ENCODE results near the gene C16orf92.

C16orf92 gene, protein sequence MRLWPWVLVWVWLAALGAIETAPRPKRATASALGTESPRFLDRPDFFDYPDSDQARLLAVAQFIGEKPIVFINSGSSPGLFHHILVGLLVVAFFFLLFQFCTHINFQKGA

DNA sequence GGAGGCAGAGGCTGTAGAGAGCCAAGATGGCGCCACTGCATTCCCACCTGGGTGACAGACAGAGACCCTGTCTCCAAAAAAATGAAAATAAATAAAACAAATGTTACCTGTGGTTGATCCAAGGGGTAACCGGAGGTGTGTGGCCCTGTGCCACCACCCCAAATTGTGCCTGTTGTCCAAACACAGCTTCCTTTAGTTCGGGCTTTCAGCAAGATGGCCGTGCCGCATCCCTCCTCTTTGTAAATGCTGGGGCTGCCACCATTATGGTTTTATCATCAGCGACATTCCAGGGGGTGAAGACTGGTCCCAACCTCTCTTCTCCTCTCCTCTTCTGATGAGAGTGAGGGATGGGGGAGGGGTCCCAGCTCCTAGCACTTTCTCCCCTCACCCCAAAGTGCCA is at the start of gene C16orf92:
Gene C16orf92, plus strand, starts transcription at position 312 of the 400 bp plus-strand sequence. CDS start 143 bp downstream, outside the sequence.
- no peak for DNase-seq

DNA sequence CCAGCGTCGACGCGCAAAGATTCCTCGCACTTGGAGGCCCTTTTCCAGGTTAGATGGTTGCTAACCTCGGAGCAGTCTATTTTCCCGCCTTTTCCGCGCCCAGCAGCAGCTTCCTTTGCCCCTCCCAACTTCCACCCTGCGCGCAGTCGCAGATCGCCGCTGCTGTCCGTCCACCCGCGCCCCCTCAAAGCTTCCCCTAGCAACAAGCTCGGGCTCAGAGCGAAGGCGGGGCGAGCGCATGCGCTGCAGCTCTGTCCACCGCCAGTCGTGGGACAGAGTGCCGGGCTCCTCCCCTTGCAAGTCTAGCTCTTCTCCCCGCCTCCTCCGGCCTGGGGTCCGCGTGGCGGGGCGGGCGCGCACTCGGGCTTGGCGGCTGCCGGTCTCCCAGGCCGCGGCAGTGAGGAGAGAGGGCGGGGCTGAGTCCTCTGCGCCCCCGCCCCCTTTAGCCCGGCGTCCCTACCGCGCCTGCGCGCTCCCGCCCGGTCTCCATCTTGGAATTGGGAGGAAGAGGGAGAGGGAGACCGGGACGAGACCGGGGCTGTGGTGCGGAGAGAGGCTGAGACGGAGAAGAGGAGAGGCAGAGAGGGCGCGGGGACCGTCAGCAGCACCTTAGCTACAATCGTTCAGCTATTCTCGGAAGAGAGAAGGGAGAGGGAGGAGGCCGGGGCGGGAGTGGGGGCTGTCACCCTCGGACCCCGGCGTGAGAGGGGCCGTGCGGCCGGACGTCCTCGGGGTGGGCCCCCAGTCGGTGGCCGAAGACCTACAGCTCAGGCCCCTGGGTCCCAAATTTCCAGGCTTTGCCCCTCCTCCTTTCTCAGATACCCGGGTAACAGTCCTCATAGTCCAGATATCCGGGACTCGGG is 49.4 kb upstream of the C16orf92 start, which contains the start of gene TAOK2:
Gene TAOK2, plus strand, starts transcription at position 485 of the 863 bp plus-strand sequence. CDS start 3,905 bp downstream, outside the sequence.
- DNase-seq, result peak; percentile 97

DNA sequence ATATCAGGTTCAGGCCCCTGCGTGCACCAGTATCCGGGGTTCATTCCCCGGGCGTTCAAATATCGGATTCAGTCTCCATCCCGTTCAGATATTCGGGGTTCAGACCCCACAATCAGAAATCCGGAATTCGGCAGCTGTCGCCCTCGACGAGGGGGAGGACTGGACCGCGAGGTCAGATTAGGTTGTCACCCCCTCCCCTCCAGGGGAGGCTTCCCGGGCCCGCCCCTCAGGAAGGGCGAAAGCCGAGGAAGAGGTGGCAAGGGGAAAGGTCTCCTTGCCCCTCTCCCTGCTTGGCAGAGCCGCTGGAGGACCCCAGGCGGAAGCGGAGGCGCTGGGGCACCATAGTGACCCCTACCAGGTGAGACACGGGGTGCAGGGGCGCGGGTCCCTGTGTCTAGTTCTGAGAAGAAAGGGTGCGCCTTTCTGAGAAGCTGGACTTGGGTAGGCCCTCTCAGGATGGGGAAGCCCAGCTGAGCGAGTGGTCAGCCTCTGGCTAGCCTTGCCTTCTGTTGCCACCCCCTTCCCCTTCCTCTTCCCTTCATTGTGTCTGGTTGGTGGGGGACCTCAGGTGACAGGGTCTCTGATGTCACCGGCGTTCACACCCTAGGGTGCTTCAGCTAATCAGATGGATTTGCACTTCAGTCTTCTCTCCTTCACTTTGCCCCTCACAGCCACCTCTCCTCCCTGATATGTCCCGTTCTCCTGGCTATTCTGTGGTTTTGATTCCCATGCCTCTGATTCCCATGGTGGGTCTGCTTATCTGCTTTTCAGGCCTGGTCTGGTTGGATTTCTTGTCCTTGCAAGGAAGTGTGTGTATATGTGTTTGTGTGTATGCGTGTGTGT is 48.5 kb upstream of the C16orf92 start:
- no peak for DNase-seq

DNA sequence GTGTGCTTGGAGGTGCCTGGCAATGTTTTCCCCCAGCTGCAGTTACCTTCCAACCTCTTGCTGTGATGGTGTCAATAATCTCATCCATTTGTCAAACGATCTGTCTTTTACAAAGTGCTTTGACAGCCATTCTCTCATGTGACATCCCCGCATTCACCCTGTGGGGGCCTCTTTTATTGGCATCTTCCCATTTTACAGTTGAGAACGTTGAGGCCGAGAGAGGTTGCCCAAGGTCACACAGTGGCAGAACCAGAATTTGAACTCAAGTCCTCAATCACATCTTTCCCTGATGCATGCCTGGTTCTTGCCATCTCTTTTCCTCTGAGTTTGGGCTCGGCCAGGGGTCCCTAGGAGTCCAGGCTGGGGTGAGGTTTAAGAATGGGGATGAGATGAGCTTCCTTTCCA is 47.9 kb upstream of the C16orf92 start:
- no peak for DNase-seq

DNA sequence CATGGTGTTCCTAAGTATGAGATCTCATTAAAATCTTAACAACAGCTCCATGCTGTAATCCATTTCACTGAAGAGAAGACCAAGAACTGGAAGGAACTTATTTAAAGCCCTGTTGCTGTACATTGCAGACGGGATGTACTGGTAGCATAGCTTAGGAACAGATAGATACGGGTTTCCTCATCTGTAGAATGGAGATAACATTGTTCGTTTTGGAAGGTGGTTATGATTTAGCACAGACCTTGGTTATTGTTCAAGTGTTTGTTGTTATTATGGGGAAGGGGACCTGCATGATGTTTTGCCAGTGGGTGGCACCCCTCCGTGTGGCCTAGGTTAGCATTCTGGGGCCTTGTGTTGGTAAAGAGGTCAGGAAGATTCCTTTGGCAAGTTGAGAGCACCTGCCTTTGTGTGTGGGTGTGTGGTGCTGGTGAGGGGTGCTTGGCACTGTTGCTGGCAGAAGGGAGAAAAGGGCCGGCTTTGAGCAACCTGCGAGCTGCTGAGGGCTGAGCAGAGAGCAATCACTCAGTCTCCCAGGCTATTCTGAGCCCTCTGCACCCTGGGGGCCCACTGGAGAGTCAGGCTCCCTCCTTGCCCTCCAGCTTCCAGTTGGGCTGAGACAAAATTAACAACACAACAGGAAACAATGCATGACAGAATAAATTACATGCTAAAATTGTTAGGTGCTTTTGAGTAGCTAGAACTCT is 47.0 kb upstream of the C16orf92 start:
- DNase-seq, result no peak

DNA sequence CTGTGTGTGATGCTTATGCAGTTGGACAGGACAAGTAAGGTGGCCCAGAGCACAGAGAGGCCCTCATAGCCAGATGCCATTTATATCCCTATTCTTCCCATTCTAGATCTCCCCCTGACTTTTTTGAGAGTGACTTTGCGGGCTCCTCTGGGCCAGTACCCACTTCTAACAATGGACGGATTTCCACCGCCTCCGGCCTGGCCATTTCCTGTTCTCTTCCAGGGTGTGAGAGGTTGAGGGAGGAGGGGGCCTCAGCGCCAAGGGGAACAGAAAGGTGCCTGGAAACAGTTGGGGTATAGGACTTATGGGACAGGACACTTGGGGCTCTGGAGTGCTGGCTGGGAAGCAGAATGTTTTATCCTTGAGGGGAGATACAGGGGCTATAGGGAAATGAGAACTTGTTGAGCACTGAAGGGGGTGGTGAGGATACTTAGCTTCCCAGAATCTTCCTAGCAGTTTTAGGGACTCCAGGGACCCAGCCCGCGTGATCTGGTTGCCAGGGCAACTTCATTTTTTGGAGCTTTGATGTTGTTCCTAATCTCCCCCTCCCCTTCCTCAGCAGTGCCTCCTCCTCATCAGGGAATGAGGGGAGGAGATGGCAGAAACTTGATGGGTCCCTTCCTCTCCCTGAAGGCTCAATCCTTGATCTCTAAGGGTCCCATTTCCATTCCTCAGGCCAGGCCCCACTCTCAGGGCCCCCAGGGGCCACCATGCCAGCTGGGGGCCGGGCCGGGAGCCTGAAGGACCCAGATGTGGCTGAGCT is 45.8 kb upstream of the C16orf92 start:
- DNase-seq, result no peak

DNA sequence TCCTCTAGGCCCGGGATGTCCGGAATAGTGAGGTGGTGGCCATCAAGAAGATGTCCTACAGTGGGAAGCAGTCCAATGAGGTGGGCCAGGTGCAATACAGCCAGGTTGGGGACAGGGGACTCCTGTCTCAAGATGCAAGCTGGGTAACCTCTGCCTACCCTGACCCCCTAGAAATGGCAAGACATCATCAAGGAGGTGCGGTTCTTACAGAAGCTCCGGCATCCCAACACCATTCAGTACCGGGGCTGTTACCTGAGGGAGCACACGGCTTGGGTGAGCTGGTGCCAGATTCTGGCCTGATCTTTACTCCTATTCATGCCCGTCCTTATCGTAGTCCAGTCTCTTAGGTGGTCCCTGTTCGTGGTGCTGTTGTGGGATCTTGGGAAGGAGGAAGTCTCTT is 44.9 kb upstream of the C16orf92 start:
- no peak for DNase-seq

DNA sequence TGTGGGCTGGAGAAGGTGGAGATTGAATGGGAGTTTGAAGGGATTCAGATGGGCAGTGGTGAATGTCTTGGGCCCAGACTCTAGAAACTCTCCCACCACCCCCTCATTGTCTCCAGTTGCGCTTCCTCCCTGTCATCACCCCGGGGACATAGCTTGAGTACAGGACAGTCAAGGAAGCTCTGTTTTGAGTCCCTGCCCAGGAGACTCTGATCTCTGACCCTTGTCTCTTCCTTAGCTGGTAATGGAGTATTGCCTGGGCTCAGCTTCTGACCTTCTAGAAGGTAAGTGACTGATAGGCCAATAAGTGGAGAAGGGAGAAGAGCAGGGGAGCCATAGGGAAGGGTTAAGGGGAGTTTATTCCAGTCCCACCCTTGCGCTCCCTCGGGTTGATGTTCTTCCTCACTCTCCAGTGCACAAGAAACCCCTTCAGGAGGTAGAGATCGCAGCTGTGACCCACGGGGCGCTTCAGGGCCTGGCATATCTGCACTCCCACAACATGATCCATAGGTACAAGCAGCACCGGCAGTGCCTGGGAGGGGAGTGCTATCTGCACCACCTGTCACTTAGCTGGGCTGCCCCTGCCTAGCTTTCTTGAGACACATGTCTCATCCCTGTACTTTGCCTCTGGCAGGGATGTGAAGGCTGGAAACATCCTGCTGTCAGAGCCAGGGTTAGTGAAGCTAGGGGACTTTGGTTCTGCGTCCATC is 44.3 kb upstream of the C16orf92 start:
- DNase-seq, result no peak

DNA sequence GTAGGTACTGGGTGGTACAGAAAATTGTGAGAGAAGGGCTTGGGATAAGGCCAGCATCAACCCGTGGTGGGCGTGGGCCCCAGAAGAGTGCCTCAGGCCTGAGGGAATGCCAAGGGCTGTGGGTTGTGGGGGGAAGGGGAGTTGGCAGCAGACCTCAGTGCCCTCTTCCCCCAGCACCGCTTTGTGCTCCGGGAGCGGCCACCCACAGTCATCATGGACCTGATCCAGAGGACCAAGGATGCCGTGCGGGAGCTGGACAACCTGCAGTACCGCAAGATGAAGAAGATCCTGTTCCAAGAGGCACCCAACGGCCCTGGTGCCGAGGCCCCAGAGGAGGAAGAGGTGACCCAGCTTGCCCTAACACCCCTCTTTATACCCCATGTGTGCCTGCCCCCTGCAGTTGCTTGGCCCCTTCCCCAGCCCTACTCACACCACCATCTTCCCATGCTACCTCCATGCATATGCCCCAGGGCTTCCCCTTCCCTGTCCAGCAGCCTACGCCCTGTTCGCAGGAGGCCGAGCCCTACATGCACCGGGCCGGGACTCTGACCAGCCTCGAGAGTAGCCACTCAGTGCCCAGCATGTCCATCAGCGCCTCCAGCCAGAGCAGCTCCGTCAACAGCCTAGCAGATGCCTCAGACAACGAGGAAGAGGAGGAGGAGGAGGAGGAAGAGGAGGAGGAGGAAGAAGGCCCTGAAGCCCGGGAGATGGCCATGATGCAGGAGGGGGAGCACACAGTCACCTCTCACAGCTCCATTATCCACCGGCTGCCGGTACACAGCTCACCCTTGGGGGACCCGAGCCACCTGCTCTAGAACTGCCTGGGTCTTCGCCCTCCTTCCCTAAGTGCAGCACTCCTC is 40.2 kb upstream of the C16orf92 start:
- DNase-seq, result no peak

DNA sequence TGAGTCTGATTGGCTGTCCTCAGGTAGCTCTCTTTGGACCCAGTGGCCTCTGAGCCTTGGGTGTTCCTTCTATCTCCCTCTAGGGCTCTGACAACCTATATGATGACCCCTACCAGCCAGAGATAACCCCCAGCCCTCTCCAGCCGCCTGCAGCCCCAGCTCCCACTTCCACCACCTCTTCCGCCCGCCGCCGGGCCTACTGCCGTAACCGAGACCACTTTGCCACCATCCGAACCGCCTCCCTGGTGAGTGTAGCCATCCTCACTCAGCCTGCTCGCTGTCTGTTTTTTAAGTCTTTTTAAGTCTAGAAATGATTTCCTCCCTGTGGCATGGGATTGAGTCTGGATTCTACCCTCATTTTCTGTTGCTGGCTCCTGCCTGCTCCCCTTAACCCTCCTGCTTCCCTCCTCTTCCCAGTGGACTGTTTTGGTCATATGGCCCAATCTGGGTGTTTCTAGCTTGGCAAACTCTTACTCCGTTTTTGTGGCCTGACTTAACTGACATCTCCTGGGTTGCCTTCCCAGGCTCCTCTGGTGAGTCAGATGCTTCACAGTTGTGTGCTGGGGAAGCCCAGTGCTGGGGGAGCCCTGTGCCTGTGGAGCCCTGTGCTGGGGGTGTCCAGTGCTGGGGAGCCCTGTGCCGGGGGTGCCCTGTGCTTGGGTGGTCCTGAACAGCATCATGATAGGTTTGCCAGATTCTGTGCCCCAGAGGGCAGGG is 39.4 kb upstream of the C16orf92 start:
- no peak for DNase-seq

DNA sequence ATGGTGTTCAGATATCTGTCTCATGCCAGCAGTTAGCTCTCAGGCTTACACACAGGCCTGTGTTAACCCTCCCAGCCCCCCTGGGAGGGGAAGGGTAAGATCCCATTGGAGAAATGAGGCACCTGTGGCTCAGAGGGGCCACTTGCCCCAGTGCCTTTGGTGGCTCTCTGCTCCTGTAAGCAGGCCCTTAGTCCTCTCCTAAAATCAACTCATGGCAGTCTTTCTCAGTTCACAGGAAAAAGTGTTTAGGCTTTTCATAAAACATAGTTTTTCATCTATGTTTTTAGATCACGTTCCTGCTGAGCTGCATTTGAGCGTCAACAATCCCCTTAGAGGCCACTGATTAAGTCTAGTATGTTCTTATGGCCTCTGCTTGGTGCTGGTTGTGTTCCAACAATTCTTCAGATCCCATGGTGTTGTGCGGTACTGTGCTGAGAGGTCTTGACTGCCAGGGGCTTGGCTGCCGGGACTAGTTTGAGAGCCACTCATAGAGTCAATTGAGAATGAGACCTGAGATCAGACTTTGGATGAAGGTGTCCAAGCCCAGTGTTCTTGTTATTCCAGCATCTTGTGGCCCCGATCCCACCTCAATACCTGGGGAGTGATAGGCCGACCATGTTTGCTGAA is 38.7 kb upstream of the C16orf92 start:
- DNase-seq, result peak; percentile 56

DNA sequence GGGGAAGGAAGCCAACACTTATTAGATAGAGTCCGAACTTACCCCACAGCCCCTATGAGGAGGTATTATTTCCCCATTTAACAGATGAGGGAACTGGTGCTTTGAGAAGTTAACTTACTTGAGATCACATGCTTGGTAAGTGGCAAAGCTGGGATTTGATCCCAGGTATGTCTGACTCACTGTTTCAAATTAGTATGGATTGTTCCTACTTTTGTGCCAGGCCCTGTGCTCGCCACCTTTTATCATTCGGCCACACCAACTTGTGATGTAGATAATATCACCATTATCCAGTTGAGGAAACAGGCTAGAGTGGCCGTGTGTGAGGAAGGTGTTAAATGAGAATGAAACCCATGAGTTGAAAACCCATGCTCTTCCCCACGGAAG is 38.2 kb upstream of the C16orf92 start:
- DNase-seq, result no peak

DNA sequence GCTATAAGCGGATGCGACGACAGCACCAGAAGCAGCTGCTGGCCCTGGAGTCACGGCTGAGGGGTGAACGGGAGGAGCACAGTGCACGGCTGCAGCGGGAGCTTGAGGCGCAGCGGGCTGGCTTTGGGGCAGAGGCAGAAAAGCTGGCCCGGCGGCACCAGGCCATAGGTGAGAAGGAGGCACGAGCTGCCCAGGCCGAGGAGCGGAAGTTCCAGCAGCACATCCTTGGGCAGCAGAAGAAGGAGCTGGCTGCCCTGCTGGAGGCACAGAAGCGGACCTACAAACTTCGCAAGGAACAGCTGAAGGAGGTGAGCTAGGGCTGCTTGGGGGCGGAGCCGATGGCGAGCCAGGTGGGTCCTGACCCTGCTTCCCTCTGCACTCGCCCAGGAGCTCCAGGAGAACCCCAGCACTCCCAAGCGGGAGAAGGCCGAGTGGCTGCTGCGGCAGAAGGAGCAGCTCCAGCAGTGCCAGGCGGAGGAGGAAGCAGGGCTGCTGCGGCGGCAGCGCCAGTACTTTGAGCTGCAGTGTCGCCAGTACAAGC is 37.7 kb upstream of the C16orf92 start:
- no peak for DNase-seq

DNA sequence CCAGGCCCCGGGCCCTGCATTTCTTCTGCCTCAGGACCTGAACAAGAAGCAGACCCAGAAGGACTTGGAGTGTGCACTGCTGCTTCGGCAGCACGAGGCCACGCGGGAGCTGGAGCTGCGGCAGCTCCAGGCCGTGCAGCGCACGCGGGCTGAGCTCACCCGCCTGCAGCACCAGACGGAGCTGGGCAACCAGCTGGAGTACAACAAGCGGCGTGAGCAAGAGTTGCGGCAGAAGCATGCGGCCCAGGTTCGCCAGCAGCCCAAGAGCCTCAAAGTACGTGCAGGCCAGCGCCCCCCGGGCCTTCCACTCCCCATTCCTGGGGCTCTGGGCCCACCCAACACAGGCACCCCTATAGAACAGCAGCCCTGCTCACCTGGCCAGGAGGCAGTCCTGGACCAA is 36.8 kb upstream of the C16orf92 start:
- DNase-seq, result no peak

DNA sequence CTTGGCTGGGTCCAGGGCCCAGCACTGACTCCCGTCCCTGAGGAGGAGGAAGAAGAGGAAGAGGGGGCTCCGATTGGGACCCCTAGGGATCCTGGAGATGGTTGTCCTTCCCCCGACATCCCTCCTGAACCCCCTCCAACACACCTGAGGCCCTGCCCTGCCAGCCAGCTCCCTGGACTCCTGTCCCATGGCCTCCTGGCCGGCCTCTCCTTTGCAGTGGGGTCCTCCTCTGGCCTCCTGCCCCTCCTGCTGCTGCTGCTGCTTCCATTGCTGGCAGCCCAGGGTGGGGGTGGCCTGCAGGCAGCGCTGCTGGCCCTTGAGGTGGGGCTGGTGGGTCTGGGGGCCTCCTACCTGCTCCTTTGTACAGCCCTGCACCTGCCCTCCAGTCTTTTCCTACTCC is 36.1 kb upstream of the C16orf92 start:
- DNase-seq, result no peak

DNA sequence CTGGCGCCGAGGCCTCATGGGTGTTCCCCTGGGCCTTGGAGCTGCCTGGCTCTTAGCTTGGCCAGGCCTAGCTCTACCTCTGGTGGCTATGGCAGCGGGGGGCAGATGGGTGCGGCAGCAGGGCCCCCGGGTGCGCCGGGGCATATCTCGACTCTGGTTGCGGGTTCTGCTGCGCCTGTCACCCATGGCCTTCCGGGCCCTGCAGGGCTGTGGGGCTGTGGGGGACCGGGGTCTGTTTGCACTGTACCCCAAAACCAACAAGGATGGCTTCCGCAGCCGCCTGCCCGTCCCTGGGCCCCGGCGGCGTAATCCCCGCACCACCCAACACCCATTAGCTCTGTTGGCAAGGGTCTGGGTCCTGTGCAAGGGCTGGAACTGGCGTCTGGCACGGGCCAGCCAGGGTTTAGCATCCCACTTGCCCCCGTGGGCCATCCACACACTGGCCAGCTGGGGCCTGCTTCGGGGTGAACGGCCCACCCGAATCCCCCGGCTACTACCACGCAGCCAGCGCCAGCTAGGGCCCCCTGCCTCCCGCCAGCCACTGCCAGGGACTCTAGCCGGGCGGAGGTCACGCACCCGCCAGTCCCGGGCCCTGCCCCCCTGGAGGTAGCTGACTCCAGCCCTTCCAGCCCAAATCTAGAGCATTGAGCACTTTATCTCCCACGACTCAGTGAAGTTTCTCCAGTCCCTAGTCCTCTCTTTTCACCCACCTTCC is 35.5 kb upstream of the C16orf92 start:
- no peak for DNase-seq

DNA sequence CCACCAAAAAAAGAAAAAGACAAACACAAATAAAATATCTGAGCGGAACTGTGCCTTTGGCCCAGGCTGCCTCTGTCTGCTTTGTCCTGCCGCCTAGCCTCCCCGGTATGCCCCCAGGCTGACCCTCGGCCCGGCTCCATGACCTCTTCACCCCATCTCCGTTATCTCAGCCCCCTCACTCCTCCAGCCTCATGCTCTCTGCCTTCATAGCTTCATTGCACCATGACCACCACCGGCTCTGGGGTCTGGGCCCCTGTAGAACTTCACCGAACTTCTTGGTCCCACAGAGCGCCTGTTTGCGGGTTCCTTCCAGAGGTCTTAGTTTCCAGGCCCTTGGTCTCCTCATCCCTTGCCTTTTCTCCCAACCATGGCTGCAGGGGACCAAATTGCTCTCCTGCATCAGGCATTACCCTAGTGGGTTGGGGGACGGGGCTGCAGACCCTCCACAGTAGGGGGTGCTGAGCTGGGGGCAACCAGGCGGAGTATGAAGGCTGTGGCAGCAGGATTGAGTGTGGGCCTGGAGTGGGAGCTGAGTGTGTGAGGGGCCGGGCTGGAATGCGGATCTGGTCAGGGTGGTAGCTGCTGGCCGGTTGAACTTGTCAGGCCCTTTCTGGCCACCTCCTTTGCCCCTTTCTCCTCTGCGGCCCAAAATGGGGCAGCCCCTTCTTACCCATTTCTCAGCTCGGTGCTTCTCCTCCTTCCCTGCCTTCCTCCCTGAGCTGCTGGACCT is 34.5 kb upstream of the C16orf92 start:
- DNase-seq, result no peak
